ENCODE results near the gene KAT6B. TPM values are rescaled to one million over a fixed set of nuclear protein-coding genes. Genes with fewer than 3 reads are reported as not detected.
A peak's percentile ranks its signal among the peaks of the same experiment; 100 is the strongest.

Gene KAT6B
- total and polyA plus RNA-seq, 2 donors (not counting 1 experiment from before 2014, with no cell fraction given) = 8.6 to 111 TPM

GRCh38 chr10:75010373-75010772 lies 184.0 kb downstream of the KAT6B start:
- no CpG with 5 or more reads among the region's 1 CpG for WGBS (ENCODE audit: insufficient coverage)
- Mint-ChIP-seq H3K27me3 (no peaks in the 10 kb centered on the region), H3K9me3 (ENCODE audit: insufficient read depth) (no peaks in the 10 kb centered on the region), H3K27ac (no peak overlapping the region), H3K4me3 (no peak overlapping the region), H3K4me1 (peaks cover 60% of the 10 kb centered on the region)
- CTCF ChIA-PET = interaction anchor here (0.9 kb wide), 1 partner anchor 10 kb away, joined by 3 read pairs; no protein-coding TSS in a partner anchor
- Histone ChIP-seq H3K9me3 (ENCODE audit: control extremely low read depth in 1 of 3, control insufficient read depth in 2 of 3, insufficient read depth in 1 of 3, low read length in 2 of 3) (no peaks in the 10 kb centered on the region), H3K27me3 (replicated peaks in 1 of 4; ENCODE audit: control extremely low read depth in 1 of 4, control insufficient read depth in 3 of 4, insufficient read depth in 4 of 4, low read length in 3 of 4) (no peaks in the 10 kb centered on the region), H4K20me1 (ENCODE audit: control insufficient read depth, insufficient read depth, low read length, poor library complexity, severe bottlenecking) (no peaks in the 10 kb centered on the region), H2AFZ (ENCODE audit: insufficient read depth, low read depth, low read length, poor library complexity, severe bottlenecking) (no peak overlapping the region), H3K79me2 (ENCODE audit: control insufficient read depth, insufficient read depth, low read length) (no peaks in the 10 kb centered on the region), H3K36me3 (replicated peaks in 1 of 2; ENCODE audit: control extremely low read depth in 1 of 2, control insufficient read depth in 1 of 2, extremely low read depth in 1 of 2, insufficient read depth in 2 of 2, low read length in 1 of 2) (peaks cover 0 to 6% of the 10 kb centered on the region in 2 experiments), H3K4me1 (ENCODE audit: control insufficient read depth in 2 of 2, insufficient read depth in 2 of 2, low read length in 2 of 2) (peaks cover 32 to 40% of the 10 kb centered on the region in 2 donors), H3K9ac (ENCODE audit: low read length) (no peak overlapping the region), H3K4me2 (replicated peaks; ENCODE audit: low read depth, low read length, poor library complexity, severe bottlenecking) (no peak overlapping the region), H3K4me3 (ENCODE audit: control extremely low read depth in 1 of 5, extremely low read depth in 1 of 5, insufficient read depth in 1 of 5, low read depth in 2 of 5, low read length in 4 of 5) (no peak overlapping the region), H3K27ac (ENCODE audit: low read length in 2 of 2) (no peak overlapping the region)
- ATAC-seq (ENCODE audit: low read depth) (no peak), DNase-seq (no peak)
- intact Hi-C loops (cut with micrococcal nuclease) = loop anchor here (10.0 kb wide), 3 partner anchors 156 to 224 kb away; partner anchors contain the start of genes COMTD1 and KAT6B
- POLR2A ChIA-PET = no interaction called here
- no peak for TF ChIP-seq EZH2 (IDR thresholded peaks at IDR 0.05; ENCODE audit: borderline replicate concordance, insufficient read depth, low read depth, low read length, poor library complexity, severe bottlenecking)
- TF ChIP-seq, protein P1, sequence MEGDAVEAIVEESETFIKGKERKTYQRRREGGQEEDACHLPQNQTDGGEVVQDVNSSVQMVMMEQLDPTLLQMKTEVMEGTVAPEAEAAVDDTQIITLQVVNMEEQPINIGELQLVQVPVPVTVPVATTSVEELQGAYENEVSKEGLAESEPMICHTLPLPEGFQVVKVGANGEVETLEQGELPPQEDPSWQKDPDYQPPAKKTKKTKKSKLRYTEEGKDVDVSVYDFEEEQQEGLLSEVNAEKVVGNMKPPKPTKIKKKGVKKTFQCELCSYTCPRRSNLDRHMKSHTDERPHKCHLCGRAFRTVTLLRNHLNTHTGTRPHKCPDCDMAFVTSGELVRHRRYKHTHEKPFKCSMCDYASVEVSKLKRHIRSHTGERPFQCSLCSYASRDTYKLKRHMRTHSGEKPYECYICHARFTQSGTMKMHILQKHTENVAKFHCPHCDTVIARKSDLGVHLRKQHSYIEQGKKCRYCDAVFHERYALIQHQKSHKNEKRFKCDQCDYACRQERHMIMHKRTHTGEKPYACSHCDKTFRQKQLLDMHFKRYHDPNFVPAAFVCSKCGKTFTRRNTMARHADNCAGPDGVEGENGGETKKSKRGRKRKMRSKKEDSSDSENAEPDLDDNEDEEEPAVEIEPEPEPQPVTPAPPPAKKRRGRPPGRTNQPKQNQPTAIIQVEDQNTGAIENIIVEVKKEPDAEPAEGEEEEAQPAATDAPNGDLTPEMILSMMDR (IDR thresholded peaks at IDR 0.05) = no peak

DNA sequence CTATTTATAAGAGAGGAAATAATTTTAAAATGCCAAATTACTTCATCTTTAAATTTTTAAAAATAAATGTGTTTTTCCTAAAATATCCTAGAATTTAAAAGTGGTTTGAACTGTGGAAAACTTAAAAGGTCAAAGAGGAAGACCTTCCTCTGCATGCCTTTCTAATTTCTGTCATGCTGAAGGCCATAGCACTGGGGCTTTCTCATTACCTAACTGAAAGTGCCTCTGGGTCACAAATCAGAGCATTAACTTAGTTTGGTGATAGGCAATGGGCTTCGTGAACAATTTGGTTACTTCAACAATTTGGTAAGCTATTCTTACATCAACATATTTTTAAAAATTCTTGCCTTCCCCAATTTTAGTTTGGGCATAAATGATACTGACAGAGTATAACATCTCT lies 184.8 kb downstream of the KAT6B start:
- H3K4me2 ChIP-seq (replicated peaks; ENCODE audit: low read depth, low read length, poor library complexity, severe bottlenecking) = peak overlapping the region; percentile 4

More for the DNA sequence above, 184.8 kb downstream of the KAT6B start:
- no peaks in the 10 kb centered on the region for H3K79me2 ChIP-seq (ENCODE audit: control insufficient read depth, insufficient read depth, low read length)
- no peaks in the 10 kb centered on the region for H3K9me3 ChIP-seq (ENCODE audit: control extremely low read depth in 1 of 3, control insufficient read depth in 2 of 3, insufficient read depth in 1 of 3, low read length in 2 of 3)
- ATAC-seq (ENCODE audit: low read depth) (no peak), DNase-seq (no peak)
- no peak for TF ChIP-seq EZH2 (IDR thresholded peaks at IDR 0.05; ENCODE audit: borderline replicate concordance, insufficient read depth, low read depth, low read length, poor library complexity, severe bottlenecking)
- TF ChIP-seq, protein P1 (IDR thresholded peaks at IDR 0.05) = no peak
- H3K27ac ChIP-seq (ENCODE audit: low read length in 2 of 2) = peak overlapping the region in 1 of 2 donors; percentile 18
- Mint-ChIP-seq H3K27me3 (no peaks in the 10 kb centered on the region), H3K9me3 (ENCODE audit: insufficient read depth) (no peaks in the 10 kb centered on the region), H3K27ac (peak overlapping the region; percentile 47), H3K4me1 (peaks cover 64% of the 10 kb centered on the region), H3K4me3 (no peak overlapping the region)
- no peak overlapping the region for H3K9ac ChIP-seq (ENCODE audit: low read length)
- no peak overlapping the region for H2AFZ ChIP-seq (ENCODE audit: insufficient read depth, low read depth, low read length, poor library complexity, severe bottlenecking)
- intact Hi-C loops (cut with micrococcal nuclease) = loop anchor here (10.0 kb wide), 3 partner anchors 156 to 224 kb away; partner anchors contain the start of genes COMTD1 and KAT6B
- no peaks in the 10 kb centered on the region for H4K20me1 ChIP-seq (ENCODE audit: control insufficient read depth, insufficient read depth, low read length, poor library complexity, severe bottlenecking)
- no peaks in the 10 kb centered on the region for H3K27me3 ChIP-seq (replicated peaks in 1 of 4; ENCODE audit: control extremely low read depth in 1 of 4, control insufficient read depth in 3 of 4, insufficient read depth in 4 of 4, low read length in 3 of 4)
- WGBS (ENCODE audit: insufficient coverage) = no CpG with 5 or more reads among the region's 1 CpG
- peaks cover 0 to 6% of the 10 kb centered on the region in 2 experiments for H3K36me3 ChIP-seq (replicated peaks in 1 of 2; ENCODE audit: control extremely low read depth in 1 of 2, control insufficient read depth in 1 of 2, extremely low read depth in 1 of 2, insufficient read depth in 2 of 2, low read length in 1 of 2)
- ChIA-PET CTCF (interaction anchor here (0.6 kb wide), 1 partner anchor 9 kb away, joined by 3 read pairs; no protein-coding TSS in a partner anchor), POLR2A (interaction anchor here (0.5 kb wide), 1 partner anchor 44 kb away, joined by 5 read pairs; no protein-coding TSS in a partner anchor)
- peaks cover 32 to 40% of the 10 kb centered on the region in 2 donors for H3K4me1 ChIP-seq (ENCODE audit: control insufficient read depth in 2 of 2, insufficient read depth in 2 of 2, low read length in 2 of 2)
- no peak overlapping the region for H3K4me3 ChIP-seq (ENCODE audit: control extremely low read depth in 1 of 5, extremely low read depth in 1 of 5, insufficient read depth in 1 of 5, low read depth in 2 of 5, low read length in 4 of 5)
